ENCODE data around the gene APBA2.

- TF ChIP-seq CTCF (IDR thresholded peaks at IDR 0.05): no peak
- no peak for TF ChIP-seq POLR2A (IDR thresholded peaks at IDR 0.05)
Observed at GRCh38 chr15:29125382-29126207, 239.8 kb downstream of the APBA2 start.
